IMR-90 (cell line): ENCODE data around the gene TENM4. TPM values are rescaled to one million over a fixed set of nuclear protein-coding genes. Genes with fewer than 3 reads are reported as not detected.

ENCODE experiments used
- ATAC-seq: fragments of 200-7000 bp; cut with Tn5 transposase; 2 replicates; pipeline ENCODE4 v1.9.1; 2020; ENCODE audit warnings: low read depth, mild to moderate bottlenecking, moderate library complexity
- BruUV-seq: library from RNA; stranded (reverse); fragments of 400-500 nt; replicated peaks from 2 replicates; lab custom pipeline; 2021; lab: Mats Ljungman, UMichigan
- CTCF ChIA-PET: fragments of 300-600 bp; formaldehyde crosslinking; extraction: SDS; loops from one replicate; lab custom pipeline; 2021; ENCODE audit warnings: antibody characterized with exemption; lab: Yijun Ruan, JAX
- POLR2A ChIA-PET: fragments of 300-600 bp; sonication (Branson Sonifier 250); formaldehyde crosslinking; loops from one replicate; lab custom pipeline; 2022; ENCODE audit warnings: antibody characterized with exemption; ENCODE audit not compliant: unreplicated experiment; lab: Charles Lee
- DNase-seq: peaks from one replicate; pipeline ENCODE4 v3.0.0; 2013
- H2AFZ ChIP-seq: replicated peaks from 2 replicates; pipeline ENCODE3; 2013; ENCODE audit warnings: low read length, mild to moderate bottlenecking; ENCODE audit not compliant: poor library complexity
- H2AK5ac ChIP-seq: 2 replicates; pipeline ENCODE4 v1.6.1; 2013; ENCODE audit warnings: low read depth, low read length, inconsistent platforms
- H2AK9ac ChIP-seq: replicated peaks from 2 replicates; pipeline ENCODE3; 2013; ENCODE audit warnings: mild to moderate bottlenecking, low read depth, low read length, moderate library complexity; ENCODE audit not compliant: poor library complexity
- H2BK120ac ChIP-seq: 2 replicates; pipeline ENCODE4 v1.6.1; 2013; ENCODE audit warnings: low read depth, low read length, inconsistent platforms
- H2BK15ac ChIP-seq: 3 replicates; pipeline ENCODE4 v1.6.1; 2013; ENCODE audit warnings: low read depth, low read length, inconsistent platforms
- H2BK20ac ChIP-seq: 2 replicates; pipeline ENCODE4 v1.6.1; 2013; ENCODE audit warnings: low read depth, mild to moderate bottlenecking, inconsistent platforms, low read length, moderate library complexity
- H2BK5ac ChIP-seq: 2 replicates; pipeline ENCODE4 v1.6.1; 2013; ENCODE audit warnings: mild to moderate bottlenecking, low read depth, low read length, inconsistent platforms; ENCODE audit not compliant: poor library complexity, severe bottlenecking
- H3K14ac ChIP-seq: replicated peaks from 2 replicates; pipeline ENCODE4 v1.6.1; 2013; ENCODE audit warnings: low read depth, low read length, inconsistent platforms
- H3K18ac ChIP-seq: 2 replicates; pipeline ENCODE4 v1.6.1; 2013; ENCODE audit warnings: low read depth, low read length, control low read depth
- H3K23ac ChIP-seq: 2 replicates; pipeline ENCODE4 v1.6.1; 2013; ENCODE audit warnings: low read depth, low read length, inconsistent platforms
- H3K27ac ChIP-seq: 2 replicates; pipeline ENCODE4 v1.5.1; 2013; ENCODE audit warnings: mild to moderate bottlenecking, control low read depth, low read length; ENCODE audit not compliant: insufficient read depth
- H3K27me3 ChIP-seq: 2 replicates; pipeline ENCODE4 v1.6.1; 2013; ENCODE audit warnings: low read length; ENCODE audit not compliant: control insufficient read depth, insufficient read depth
- H3K36me3 ChIP-seq: 2 replicates; pipeline ENCODE4 v1.6.1; 2013; ENCODE audit warnings: low read length, mixed read lengths; ENCODE audit not compliant: control insufficient read depth, insufficient read depth
- H3K4ac ChIP-seq: 2 replicates; pipeline ENCODE4 v1.6.1; 2013; ENCODE audit warnings: low read depth, low read length, inconsistent platforms
- H3K4me1 ChIP-seq: 2 replicates; pipeline ENCODE4 v1.6.1; 2013; ENCODE audit warnings: low read length, mixed read lengths; ENCODE audit not compliant: control insufficient read depth, insufficient read depth
- H3K4me2 ChIP-seq: 2 replicates; pipeline ENCODE4 v1.6.1; 2013; ENCODE audit warnings: low read depth, mild to moderate bottlenecking, control low read depth, low read length, moderate library complexity
- H3K4me3 ChIP-seq: 2 replicates; pipeline ENCODE4 v1.5.1; 2013; ENCODE audit warnings: low read depth, mild to moderate bottlenecking, control low read depth, low read length, moderate library complexity; ENCODE audit not compliant: insufficient read depth
- H3K56ac ChIP-seq: 2 replicates; pipeline ENCODE4 v1.6.1; 2013; ENCODE audit warnings: low read length, inconsistent platforms; ENCODE audit not compliant: insufficient read depth; ENCODE audit errors: extremely low read depth
- H3K79me1 ChIP-seq, 2 experiments: 2 replicates each; pipeline ENCODE4 v1.6.1; 2013; ENCODE audit warnings: low read length in 2 of 2, inconsistent platforms in 1 of 2, low read depth in 1 of 2
- H3K9ac ChIP-seq: 2 replicates; pipeline ENCODE4 v1.6.1; 2013; ENCODE audit warnings: low read depth, low read length, control low read depth
- H3K9me1 ChIP-seq: 2 replicates; pipeline ENCODE4 v1.6.1; 2013; ENCODE audit warnings: low read length, inconsistent platforms; ENCODE audit not compliant: insufficient read depth
- H3K9me3 ChIP-seq: 2 replicates; pipeline ENCODE4 v1.6.1; 2013; ENCODE audit warnings: low read length; ENCODE audit not compliant: control insufficient read depth, insufficient read depth
- H4K20me1 ChIP-seq: 2 replicates; pipeline ENCODE4 v1.6.1; 2013; ENCODE audit warnings: low read length, inconsistent platforms; ENCODE audit not compliant: insufficient read depth
- H4K5ac ChIP-seq: 2 replicates; pipeline ENCODE4 v1.6.1; 2013; ENCODE audit warnings: mild to moderate bottlenecking, low read depth, low read length, control low read depth
- H4K8ac ChIP-seq, 2 experiments: 2 replicates each; pipeline ENCODE4 v1.6.1; 2013; ENCODE audit warnings: low read depth in 2 of 2, low read length in 2 of 2, control low read depth in 1 of 2, inconsistent platforms in 1 of 2
- H4K91ac ChIP-seq: 2 replicates; pipeline ENCODE4 v1.6.1; 2013; ENCODE audit warnings: low read depth, low read length, inconsistent platforms; ENCODE audit not compliant: insufficient read depth
- BHLHE40 ChIP-seq: fragments of 150-350 bp; IDR thresholded peaks from 2 replicates; pipeline ENCODE4 v1.6.1; 2016; ENCODE audit warnings: mild to moderate bottlenecking, low read depth, low read length
- CHD1 ChIP-seq: IDR thresholded peaks from 2 replicates; pipeline ENCODE4 v1.6.1; 2012; ENCODE audit warnings: low read depth, low read length, improper control_type of control experiment
- MAZ ChIP-seq: IDR thresholded peaks from 2 replicates; pipeline ENCODE4 v1.6.1; 2012; ENCODE audit warnings: low read depth, mild to moderate bottlenecking, low read length, improper control_type of control experiment, moderate library complexity, borderline replicate concordance
- MXI1 ChIP-seq: IDR thresholded peaks from 2 replicates; pipeline ENCODE4 v1.6.1; 2012; ENCODE audit warnings: low read depth, mild to moderate bottlenecking, low read length, moderate library complexity, borderline replicate concordance
- NFE2L2 ChIP-seq: fragments of 150-350 bp; IDR thresholded peaks from 2 replicates; pipeline ENCODE4 v1.6.1; 2016; ENCODE audit warnings: low read depth, mild to moderate bottlenecking, low read length
- RCOR1 ChIP-seq: IDR thresholded peaks from 2 replicates; pipeline ENCODE4 v1.6.1; 2012; ENCODE audit warnings: mild to moderate bottlenecking, low read length, improper control_type of control experiment; ENCODE audit not compliant: insufficient replicate concordance
- RFX5 ChIP-seq: IDR thresholded peaks from 2 replicates; pipeline ENCODE4 v1.8.0; 2012; ENCODE audit warnings: low read depth, mild to moderate bottlenecking, low read length, moderate library complexity
- WGBS, 2 experiments: methylation state at CpG; one replicate each; pipeline versions ENCODE4 v1.1.5 to v1.1.7; 2013; ENCODE audit warnings: missing lambda C conversion rate in 2 of 2; ENCODE audit not compliant: insufficient read length in 1 of 2; ENCODE audit errors: extremely low coverage in 2 of 2; 5-methylcytosine and 5-hydroxymethylcytosine counted together
- dilution Hi-C: fragments of 300-500 bp; cut with HindIII; formaldehyde crosslinking; loops from one replicate; pipeline ENCODE4 v1.14.3; 2018; ENCODE audit warnings: low sequenced_read_pairs; ENCODE audit not compliant: unreplicated experiment
- in situ Hi-C: fragments of 300-500 bp; cut with MboI; formaldehyde crosslinking; loops from 3 replicates; pipeline ENCODE4 v1.14.3; 2019; ENCODE audit warnings: low sequenced_read_pairs, inconsistent platforms, mixed read lengths
- intact Hi-C: fragments of 100-400 bp; cut with micrococcal nuclease; formaldehyde crosslinking; loops from 2 replicates; pipeline ENCODE4 v1.10.0; 2022
- polyA plus RNA-seq, 3 experiments: library from polyadenylated mRNA; depleted of rRNA; stranded (reverse); fragments of >200 nt; gene quantifications; 2 replicates each; pipeline ENCODE4 v1.2.3, GENCODE V29; 2012; ENCODE audit warnings: low replicate concordance in 1 of 3
- total RNA-seq: library from RNA; depleted of rRNA; stranded (reverse); fragments of >200 nt; gene quantifications from 2 replicates; pipeline ENCODE4 v1.2.3, GENCODE V29; 2012
- TF ChIP-seq, protein P1 (sequence below): fragments of 150-350 bp; IDR thresholded peaks from 2 replicates; pipeline ENCODE4 v1.6.1; 2017; ENCODE audit warnings: mild to moderate bottlenecking, antibody characterized with exemption, low read length, low read depth
- TF ChIP-seq, protein P2 (sequence below): conservative IDR thresholded peaks from 2 replicates; pipeline ENCODE4 v1.5.1; 2012; ENCODE audit warnings: mild to moderate bottlenecking, low read depth, low read length, improper control_type of control experiment
- TF ChIP-seq, protein P3 (sequence below): fragments of 150-350 bp; IDR thresholded peaks from 2 replicates; pipeline ENCODE4 v1.6.1; 2016; ENCODE audit warnings: low read depth, mild to moderate bottlenecking, low read length, moderate library complexity, borderline replicate concordance

TENM4 gene
- total and polyA plus RNA-seq, 2 of the 4 experiments (the other 2 are of a cell fraction): 7.4 to 9.0 TPM

DNA sequence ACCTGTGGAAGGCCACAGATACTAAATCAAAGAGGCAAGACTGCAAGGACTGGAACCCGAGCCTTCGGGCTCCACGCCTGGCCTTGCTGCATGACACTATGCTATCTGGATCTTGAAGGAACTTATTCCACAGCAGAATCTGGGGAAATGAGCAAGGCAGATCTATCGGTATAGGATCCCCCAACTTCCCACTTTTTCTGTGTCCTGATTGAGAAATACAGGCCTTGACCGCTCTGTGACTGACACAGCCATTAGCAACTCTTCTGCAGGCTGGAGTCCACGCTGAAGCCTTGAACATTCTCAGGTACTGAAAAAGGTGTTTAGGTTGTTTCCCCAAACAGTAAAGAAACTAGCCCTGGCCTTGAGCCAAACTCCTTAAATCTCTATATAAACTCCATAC is 625.0 kb downstream of the TENM4 start:
- no peak overlapping the region for H2BK15ac ChIP-seq
- no peaks in the 10 kb centered on the region for H4K20me1 ChIP-seq
- TF ChIP-seq, protein P1, sequence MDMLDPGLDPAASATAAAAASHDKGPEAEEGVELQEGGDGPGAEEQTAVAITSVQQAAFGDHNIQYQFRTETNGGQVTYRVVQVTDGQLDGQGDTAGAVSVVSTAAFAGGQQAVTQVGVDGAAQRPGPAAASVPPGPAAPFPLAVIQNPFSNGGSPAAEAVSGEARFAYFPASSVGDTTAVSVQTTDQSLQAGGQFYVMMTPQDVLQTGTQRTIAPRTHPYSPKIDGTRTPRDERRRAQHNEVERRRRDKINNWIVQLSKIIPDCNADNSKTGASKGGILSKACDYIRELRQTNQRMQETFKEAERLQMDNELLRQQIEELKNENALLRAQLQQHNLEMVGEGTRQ: no peak
- TF ChIP-seq RFX5: no peak
- TF ChIP-seq MAZ: no peak
- TF ChIP-seq, protein P2, sequence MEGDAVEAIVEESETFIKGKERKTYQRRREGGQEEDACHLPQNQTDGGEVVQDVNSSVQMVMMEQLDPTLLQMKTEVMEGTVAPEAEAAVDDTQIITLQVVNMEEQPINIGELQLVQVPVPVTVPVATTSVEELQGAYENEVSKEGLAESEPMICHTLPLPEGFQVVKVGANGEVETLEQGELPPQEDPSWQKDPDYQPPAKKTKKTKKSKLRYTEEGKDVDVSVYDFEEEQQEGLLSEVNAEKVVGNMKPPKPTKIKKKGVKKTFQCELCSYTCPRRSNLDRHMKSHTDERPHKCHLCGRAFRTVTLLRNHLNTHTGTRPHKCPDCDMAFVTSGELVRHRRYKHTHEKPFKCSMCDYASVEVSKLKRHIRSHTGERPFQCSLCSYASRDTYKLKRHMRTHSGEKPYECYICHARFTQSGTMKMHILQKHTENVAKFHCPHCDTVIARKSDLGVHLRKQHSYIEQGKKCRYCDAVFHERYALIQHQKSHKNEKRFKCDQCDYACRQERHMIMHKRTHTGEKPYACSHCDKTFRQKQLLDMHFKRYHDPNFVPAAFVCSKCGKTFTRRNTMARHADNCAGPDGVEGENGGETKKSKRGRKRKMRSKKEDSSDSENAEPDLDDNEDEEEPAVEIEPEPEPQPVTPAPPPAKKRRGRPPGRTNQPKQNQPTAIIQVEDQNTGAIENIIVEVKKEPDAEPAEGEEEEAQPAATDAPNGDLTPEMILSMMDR: no peak
- no peak for TF ChIP-seq NFE2L2
- TF ChIP-seq MXI1: no peak
- no peak for TF ChIP-seq RCOR1
- TF ChIP-seq BHLHE40: no peak
- TF ChIP-seq, protein P3, sequence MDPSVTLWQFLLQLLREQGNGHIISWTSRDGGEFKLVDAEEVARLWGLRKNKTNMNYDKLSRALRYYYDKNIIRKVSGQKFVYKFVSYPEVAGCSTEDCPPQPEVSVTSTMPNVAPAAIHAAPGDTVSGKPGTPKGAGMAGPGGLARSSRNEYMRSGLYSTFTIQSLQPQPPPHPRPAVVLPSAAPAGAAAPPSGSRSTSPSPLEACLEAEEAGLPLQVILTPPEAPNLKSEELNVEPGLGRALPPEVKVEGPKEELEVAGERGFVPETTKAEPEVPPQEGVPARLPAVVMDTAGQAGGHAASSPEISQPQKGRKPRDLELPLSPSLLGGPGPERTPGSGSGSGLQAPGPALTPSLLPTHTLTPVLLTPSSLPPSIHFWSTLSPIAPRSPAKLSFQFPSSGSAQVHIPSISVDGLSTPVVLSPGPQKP: no peak
- no peak for TF ChIP-seq CHD1
- in situ Hi-C loops: no loop called here
- H2BK5ac ChIP-seq: no peak overlapping the region
- WGBS, 2 experiments: no CpG with 5 or more reads among the region's 6 CpGs
- H2BK20ac ChIP-seq: no peak overlapping the region
- ChIA-PET POLR2A (no interaction called here), CTCF (interaction anchor here (0.6 to 1.5 kb wide), 2 partner anchors 17 to 283 kb away, joined by 3 to 4 read pairs; no protein-coding TSS in a partner anchor)
- no peak overlapping the region for H2AFZ ChIP-seq
- dilution Hi-C loops: no loop called here
- H3K79me1 ChIP-seq: no peaks in the 10 kb centered on the region; a peak in 1 of 4 replicates
- intact Hi-C loops: no loop called here
- no peaks in the 10 kb centered on the region for H3K27me3 ChIP-seq
- H3K4me3 ChIP-seq: no peak overlapping the region
- H2AK9ac ChIP-seq: no peak overlapping the region
- H4K8ac ChIP-seq: no peak overlapping the region
- peaks cover 17% of the 10 kb centered on the region for H3K9me1 ChIP-seq
- no peak overlapping the region for H3K9ac ChIP-seq
- H3K18ac ChIP-seq: no peak overlapping the region
- H3K23ac ChIP-seq: no peak overlapping the region
- H3K4ac ChIP-seq: no peak overlapping the region
- no peak overlapping the region for H3K56ac ChIP-seq
- no peaks in the 10 kb centered on the region for H3K9me3 ChIP-seq
- H4K5ac ChIP-seq: no peak overlapping the region
- H4K91ac ChIP-seq: no peak overlapping the region
- no peak overlapping the region for H3K14ac ChIP-seq
- no peak overlapping the region for H3K4me2 ChIP-seq
- ATAC-seq: no peak
- no peak overlapping the region for H3K27ac ChIP-seq
- BruUV-seq: no TSS peak
- H3K36me3 ChIP-seq: no peaks in the 10 kb centered on the region; the same call in 1 of the 2 replicates
- no peak overlapping the region for H2AK5ac ChIP-seq
- no peak for DNase-seq
- H3K4me1 ChIP-seq: peaks cover 19% of the 10 kb centered on the region
- no peak overlapping the region for H2BK120ac ChIP-seq
